ENCODE data around the gene WSB1. TPM values are rescaled to one million over a fixed set of nuclear protein-coding genes. Genes with fewer than 3 reads are reported as not detected.

Gene WSB1
- total RNA-seq, 1 donor from 2014 or later = 176 TPM

DNA sequence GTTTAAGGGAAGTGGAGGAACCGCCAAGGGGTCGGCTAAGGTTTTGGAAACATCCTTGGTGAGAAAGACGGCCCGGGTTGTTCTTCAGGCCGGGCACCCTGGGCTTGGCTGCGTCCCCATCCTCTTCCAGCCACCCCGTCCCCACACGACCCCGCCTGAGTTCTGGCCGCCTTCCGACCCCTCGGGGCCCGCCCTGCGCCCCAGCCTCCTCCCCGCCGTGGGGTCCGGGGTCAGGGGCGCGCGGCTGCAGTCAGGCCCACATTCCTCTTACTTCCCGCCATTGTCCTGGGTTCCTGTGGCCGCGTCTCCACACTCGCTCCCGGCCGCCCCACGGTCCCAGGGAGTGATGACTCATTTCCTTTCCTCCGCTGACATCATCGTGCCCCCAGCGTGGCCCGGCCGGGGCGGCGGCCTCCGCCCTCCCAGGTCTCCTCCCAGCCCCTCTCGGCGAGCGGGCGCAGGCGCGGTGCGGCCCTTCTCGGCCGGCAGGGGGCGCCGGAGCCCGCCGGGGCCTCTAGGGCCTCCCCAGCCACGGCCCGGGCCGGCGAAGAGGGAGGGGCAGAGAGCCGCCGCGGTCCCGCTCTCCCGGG, 59.6 kb downstream of the WSB1 start:
- peak; percentile 74 to 96 for DNase-seq (ENCODE audit: low spot score in 2 of 2)
- TF ChIP-seq, protein P1, sequence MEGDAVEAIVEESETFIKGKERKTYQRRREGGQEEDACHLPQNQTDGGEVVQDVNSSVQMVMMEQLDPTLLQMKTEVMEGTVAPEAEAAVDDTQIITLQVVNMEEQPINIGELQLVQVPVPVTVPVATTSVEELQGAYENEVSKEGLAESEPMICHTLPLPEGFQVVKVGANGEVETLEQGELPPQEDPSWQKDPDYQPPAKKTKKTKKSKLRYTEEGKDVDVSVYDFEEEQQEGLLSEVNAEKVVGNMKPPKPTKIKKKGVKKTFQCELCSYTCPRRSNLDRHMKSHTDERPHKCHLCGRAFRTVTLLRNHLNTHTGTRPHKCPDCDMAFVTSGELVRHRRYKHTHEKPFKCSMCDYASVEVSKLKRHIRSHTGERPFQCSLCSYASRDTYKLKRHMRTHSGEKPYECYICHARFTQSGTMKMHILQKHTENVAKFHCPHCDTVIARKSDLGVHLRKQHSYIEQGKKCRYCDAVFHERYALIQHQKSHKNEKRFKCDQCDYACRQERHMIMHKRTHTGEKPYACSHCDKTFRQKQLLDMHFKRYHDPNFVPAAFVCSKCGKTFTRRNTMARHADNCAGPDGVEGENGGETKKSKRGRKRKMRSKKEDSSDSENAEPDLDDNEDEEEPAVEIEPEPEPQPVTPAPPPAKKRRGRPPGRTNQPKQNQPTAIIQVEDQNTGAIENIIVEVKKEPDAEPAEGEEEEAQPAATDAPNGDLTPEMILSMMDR (IDR thresholded peaks at IDR 0.05) = peak; percentile 36 to 100 (median 72)
- peak overlapping the region; percentile 63 to 73 for H3K4me3 ChIP-seq

DNA sequence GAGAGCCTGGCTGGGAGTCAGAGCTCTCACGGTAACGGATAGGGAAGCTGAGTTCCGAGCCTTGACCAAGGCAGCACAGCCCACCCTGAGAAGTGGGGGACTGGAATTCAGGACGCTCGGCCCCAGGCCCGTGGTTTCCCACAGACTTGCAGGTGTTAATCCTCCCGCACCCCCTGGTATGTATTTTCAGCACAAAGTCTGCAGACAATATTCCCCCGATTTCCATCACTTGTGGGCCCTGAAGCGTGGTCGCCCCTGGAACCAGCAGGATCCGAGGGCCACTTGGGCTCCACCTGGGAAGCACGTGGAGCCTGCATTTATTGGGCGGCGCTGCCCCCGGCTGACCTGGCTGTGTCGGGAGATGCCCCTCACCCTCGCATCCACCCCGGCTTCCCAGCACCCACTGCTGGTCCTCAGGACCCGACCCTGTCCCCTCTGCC, 60.2 kb downstream of the WSB1 start:
- H3K9me3 ChIP-seq = no peaks in the 10 kb centered on the region
- TF ChIP-seq, protein P1 (IDR thresholded peaks at IDR 0.05) = no peak
- peak overlapping the region; percentile 67 to 98 for H3K27ac ChIP-seq
- H3K27me3 ChIP-seq = no peaks in the 10 kb centered on the region
- intact Hi-C loops (cut with DNase I) = loop anchor here (2.0 kb wide), 1 partner anchor 77 kb away; no protein-coding TSS in a partner anchor
- peaks cover 3 to 11% of the 10 kb centered on the region in 2 donors for H3K4me1 ChIP-seq
- no peaks in the 10 kb centered on the region for H3K36me3 ChIP-seq
- DNase-seq (ENCODE audit: low spot score in 2 of 2) = no peak
- peak overlapping the region; percentile 61 to 63 for H3K4me3 ChIP-seq

More for the DNA sequence above, 59.6 kb downstream of the WSB1 start:
- Histone ChIP-seq H3K27ac (peak overlapping the region; percentile 95 to 98), H3K36me3 (no peaks in the 10 kb centered on the region), H3K9me3 (no peaks in the 10 kb centered on the region), H3K27me3 (no peaks in the 10 kb centered on the region), H3K4me1 (peaks cover 3 to 11% of the 10 kb centered on the region in 2 donors)
- intact Hi-C loops (cut with DNase I) = loop anchor here (1.0 to 2.0 kb wide), 7 partner anchors 31 to 248 kb away; partner anchors contain the start of genes KSR1 and WSB1

DNA sequence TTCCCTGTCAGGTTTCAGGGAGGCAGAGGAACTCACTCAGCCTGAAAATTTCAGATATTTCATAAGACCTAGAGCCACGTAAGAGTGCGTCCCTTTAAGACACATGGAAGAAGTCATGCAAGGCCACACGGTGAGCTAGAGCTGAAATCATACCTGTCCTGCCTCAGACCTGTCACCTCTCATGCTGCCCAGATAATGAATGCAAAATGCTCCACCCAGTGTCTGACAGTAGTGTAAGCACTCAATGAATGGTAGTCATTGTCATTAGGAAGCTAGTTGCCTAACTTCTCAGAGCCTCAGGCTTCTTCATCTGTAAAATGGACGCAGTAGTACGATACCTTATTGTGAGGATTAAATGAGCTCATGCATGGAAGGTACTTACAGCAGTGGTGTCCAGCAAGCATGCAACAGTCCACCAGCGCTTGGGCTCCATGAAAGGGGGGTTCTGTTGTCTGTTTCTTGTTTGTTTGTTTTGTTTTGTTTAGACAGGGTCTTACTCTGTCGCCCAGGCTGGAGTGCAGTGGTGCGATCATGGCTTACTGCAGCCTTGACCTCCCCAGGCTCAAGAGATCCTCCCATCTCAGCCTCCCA, 60.7 kb downstream of the WSB1 start:
- peak in 1 of 2 donors; percentile 43 for DNase-seq (ENCODE audit: low spot score in 2 of 2)
- H3K4me1 ChIP-seq = peaks cover 0 to 11% of the 10 kb centered on the region in 2 donors
- H3K9me3 ChIP-seq = no peaks in the 10 kb centered on the region
- H3K36me3 ChIP-seq = no peaks in the 10 kb centered on the region
- TF ChIP-seq, protein P1 (IDR thresholded peaks at IDR 0.05) = no peak
- intact Hi-C loops (cut with DNase I) = loop anchor here (2.0 kb wide), 1 partner anchor 76 kb away; no protein-coding TSS in a partner anchor
- H3K4me3 ChIP-seq = peak overlapping the region; percentile 61 to 63
- H3K27ac ChIP-seq = peak overlapping the region in 1 of 2 donors; percentile 98
- no peaks in the 10 kb centered on the region for H3K27me3 ChIP-seq

DNA sequence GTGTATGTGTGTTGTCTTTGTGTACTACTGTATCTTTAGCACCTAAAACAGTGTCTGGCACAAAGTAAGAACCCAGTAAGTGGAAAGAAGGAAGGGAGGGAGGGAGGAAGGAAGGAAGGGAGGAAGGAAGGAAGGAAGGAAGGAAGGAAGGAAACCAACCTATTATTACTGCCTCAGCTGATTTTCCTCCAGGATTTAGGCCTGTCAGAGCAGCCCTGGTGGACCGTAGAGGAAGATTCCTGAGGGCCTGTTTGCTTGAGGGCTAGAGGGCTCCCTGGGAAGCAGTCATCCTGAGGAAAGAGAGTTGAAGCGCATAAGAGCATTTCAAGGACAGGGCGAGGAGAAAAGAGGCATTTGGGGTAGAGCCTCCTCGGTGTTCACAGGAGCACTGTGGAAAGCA, 61.5 kb downstream of the WSB1 start:
- TF ChIP-seq, protein P1 (IDR thresholded peaks at IDR 0.05) = no peak
- H3K36me3 ChIP-seq = no peaks in the 10 kb centered on the region
- H3K27ac ChIP-seq = no peak overlapping the region
- DNase-seq (ENCODE audit: low spot score in 2 of 2) = peak in 1 of 2 donors; percentile 25
- H3K27me3 ChIP-seq = no peaks in the 10 kb centered on the region
- intact Hi-C loops (cut with DNase I) = loop anchor here (2.0 kb wide), 1 partner anchor 75 kb away; no protein-coding TSS in a partner anchor
- no peak overlapping the region for H3K4me3 ChIP-seq
- peaks cover 0 to 11% of the 10 kb centered on the region in 2 donors for H3K4me1 ChIP-seq
- H3K9me3 ChIP-seq = no peaks in the 10 kb centered on the region

DNA sequence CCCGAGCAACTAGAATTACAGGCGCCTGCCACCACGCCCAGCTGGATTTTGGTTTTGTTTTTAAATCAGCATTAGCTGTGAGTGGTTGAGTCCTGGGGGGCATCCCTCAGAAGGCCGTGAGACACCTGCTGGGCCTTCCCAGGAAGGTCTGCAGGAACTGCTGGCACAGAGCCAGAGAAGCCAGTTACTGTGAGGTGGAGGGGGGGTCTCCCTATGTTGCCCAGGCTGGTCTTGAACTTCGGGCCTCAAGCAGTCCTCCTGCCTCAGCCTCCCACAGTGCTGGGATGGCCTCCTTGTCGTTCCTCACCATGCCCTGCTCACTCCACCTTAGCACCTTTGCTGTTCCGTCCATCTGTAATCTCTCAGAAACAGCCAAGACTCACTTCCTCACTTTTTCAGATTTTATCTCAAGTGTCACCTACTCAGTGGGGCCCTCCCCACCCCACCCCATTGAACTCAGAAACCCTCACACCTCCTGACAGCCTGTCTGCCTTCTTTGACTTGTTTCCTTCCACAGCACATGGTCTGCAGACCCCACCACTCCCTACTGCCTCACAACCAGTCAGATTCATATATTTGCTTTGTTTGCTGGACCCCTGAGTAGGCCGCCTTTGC, 62.3 kb downstream of the WSB1 start:
- Histone ChIP-seq H3K27me3 (no peaks in the 10 kb centered on the region), H3K27ac (no peak overlapping the region), H3K36me3 (no peaks in the 10 kb centered on the region), H3K4me1 (peaks cover 0 to 11% of the 10 kb centered on the region in 2 donors), H3K4me3 (no peak overlapping the region), H3K9me3 (no peaks in the 10 kb centered on the region)
- TF ChIP-seq, protein P1 (IDR thresholded peaks at IDR 0.05) = no peak
- intact Hi-C loops (cut with DNase I) = no loop called here
- peak in 1 of 2 donors; percentile 59 for DNase-seq (ENCODE audit: low spot score in 2 of 2)

Measured in ascending aorta (tissue), 2 donors.